HepG2 (cell line): ENCODE results near the gene CDC6. TPM values are rescaled to one million over a fixed set of nuclear protein-coding genes. Genes with fewer than 3 reads are reported as not detected.

Experiments
- ARID3A ChIP-seq: IDR thresholded peaks from 2 replicates; pipeline ENCODE4 v1.6.1; 2012; ENCODE audit warnings: low read depth, low read length, improper control_type of control experiment
- ATF3 ChIP-seq: sonication (generic); formaldehyde crosslinking; IDR thresholded peaks from 2 replicates; pipeline ENCODE4 v1.4.0; 2020; ENCODE audit warnings: missing genetic modification reagents
- CBX5 ChIP-seq: sonication (generic); formaldehyde crosslinking; IDR thresholded peaks from 2 replicates; pipeline ENCODE4 v1.4.0; 2020; ENCODE audit warnings: missing genetic modification reagents, borderline replicate concordance
- FIP1L1 ChIP-seq: fragments of 200-400 bp; formaldehyde crosslinking; IDR thresholded peaks from 2 replicates; pipeline ENCODE4 v1.6.1; 2018; ENCODE audit warnings: low read depth, mild to moderate bottlenecking, low read length, moderate library complexity, borderline replicate concordance; ENCODE audit not compliant: insufficient read depth
- MBNL3 ChIP-seq: fragments of 250-450 bp; sonication (Bioruptor Pico); conservative IDR thresholded peaks from 2 replicates; pipeline ENCODE4 v1.8.0; 2022; ENCODE audit warnings: mild to moderate bottlenecking, inconsistent platforms
- MED8 ChIP-seq: sonication (generic); formaldehyde crosslinking; IDR thresholded peaks from 2 replicates; pipeline ENCODE4 v1.8.1; 2023; ENCODE audit warnings: mild to moderate bottlenecking, missing genetic modification reagents; ENCODE audit not compliant: insufficient replicate concordance
- NRL ChIP-seq: sonication (generic); formaldehyde crosslinking; IDR thresholded peaks from 2 replicates; pipeline ENCODE4 v1.5.0; 2020; ENCODE audit warnings: missing genetic modification reagents, mild to moderate bottlenecking, moderate library complexity, borderline replicate concordance
- PRPF4 ChIP-seq: fragments of 200-400 bp; formaldehyde crosslinking; IDR thresholded peaks from 2 replicates; pipeline ENCODE4 v1.6.1; 2016; ENCODE audit warnings: low read length, low read depth; ENCODE audit not compliant: poor library complexity, severe bottlenecking
- TBP ChIP-seq: sonication (generic); formaldehyde crosslinking; IDR thresholded peaks from 2 replicates; pipeline ENCODE4 v1.5.0; 2020; ENCODE audit warnings: missing genetic modification reagents
- TCF12 ChIP-seq, 2 experiments: fragments of 450-650 bp in 1 of 2; sonication (generic) in 1 of 2; formaldehyde crosslinking in 1 of 2; IDR thresholded peaks; 2 replicates each; pipeline versions ENCODE4 v1.6.1 to v1.8.0; 2017 to 2022; ENCODE audit warnings: antibody characterized with exemption in 1 of 2, mild to moderate bottlenecking in 1 of 2, missing genetic modification reagents in 1 of 2, moderate library complexity in 1 of 2
- TFE3 ChIP-seq: IDR thresholded peaks from 2 replicates; pipeline ENCODE4 v1.6.1; 2016
- USF2 ChIP-seq, 2 experiments: sonication (generic) in 1 of 2; formaldehyde crosslinking in 1 of 2; IDR thresholded peaks; 2 replicates each; pipeline versions ENCODE4 v1.5.1 to v1.6.1; 2011 to 2020; ENCODE audit warnings: borderline replicate concordance in 1 of 2, low read depth in 1 of 2, low read length in 1 of 2, mild to moderate bottlenecking in 1 of 2, missing genetic modification reagents in 1 of 2, moderate library complexity in 1 of 2
- ZBTB3 ChIP-seq: sonication (generic); formaldehyde crosslinking; IDR thresholded peaks from 2 replicates; pipeline ENCODE4 v1.4.0; 2020; ENCODE audit warnings: low read depth, mild to moderate bottlenecking, moderate library complexity, missing genetic modification reagents, borderline replicate concordance
- ZBTB49 ChIP-seq: sonication (generic); formaldehyde crosslinking; IDR thresholded peaks from 2 replicates; pipeline ENCODE4 v1.4.0; 2020; ENCODE audit warnings: missing genetic modification reagents, borderline replicate concordance
- ZNF446 ChIP-seq: sonication (generic); formaldehyde crosslinking; IDR thresholded peaks from 2 replicates; pipeline ENCODE4 v1.5.0; 2020; ENCODE audit warnings: mild to moderate bottlenecking, missing genetic modification reagents
- ZNF674 ChIP-seq: sonication (generic); formaldehyde crosslinking; IDR thresholded peaks from 2 replicates; pipeline ENCODE4 v1.5.0; 2020; ENCODE audit warnings: low read depth, mild to moderate bottlenecking, missing genetic modification reagents
- ZNF709 ChIP-seq: sonication (generic); formaldehyde crosslinking; IDR thresholded peaks from 2 replicates; pipeline ENCODE4 v1.5.0; 2020; ENCODE audit warnings: mild to moderate bottlenecking, missing genetic modification reagents
- ZSCAN25 ChIP-seq: sonication (generic); formaldehyde crosslinking; IDR thresholded peaks from 2 replicates; pipeline ENCODE4 v1.8.0; 2022; ENCODE audit warnings: mild to moderate bottlenecking, missing genetic modification reagents
- polyA plus RNA-seq, 8 experiments: library from polyadenylated mRNA; depleted of rRNA in 3 of 8; stranded (reverse) in 7 of 8; unstranded in 1 of 8; fragments of >200 nt; fragmentation: Illumina TruSeq in 4 of 8; extraction: Trizol in 4 of 8; gene quantifications; 2 replicates each; pipeline versions ENCODE4 v1.2.1 to v1.2.3, GENCODE V29; 2011 to 2016; ENCODE audit warnings: low read depth in 4 of 8, missing spikeins in 1 of 8, mixed read lengths in 1 of 8; ENCODE audit not compliant: insufficient read depth in 1 of 8
- total RNA-seq, 5 experiments: library from RNA; depleted of rRNA; stranded (reverse); fragments of >200 nt; fragmentation: Illumina TruSeq; extraction: Trizol; gene quantifications; 2 replicates each; pipeline ENCODE4 v1.2.3, GENCODE V29; 2016; ENCODE audit warnings: low read depth in 1 of 5

CDC6 gene
- total and polyA plus RNA-seq, 2 of the 13 experiments (the other 11 are each of a cell fraction or from before 2014, with no cell fraction given) = 17.4 to 114 TPM

GRCh38 chr17:40340880-40341807 is 53.5 kb downstream of the CDC6 start (continued):
- TF ChIP-seq ZBTB49 (0 out of 2 replicates have a peak, but pooled peaks have one; percentile 33), USF2 (IDR thresholded peaks at IDR 0.05; ENCODE audit: low read depth, low read length) (no peak), USF2 (CRISPR knock-in tag; IDR thresholded peaks at IDR 0.05; ENCODE audit: borderline replicate concordance) (no peak), FIP1L1 (no peak), NRL (CRISPR knock-in tag) (peak; percentile 59), ZNF446 (peak; percentile 49; the same call in 1 of the 2 replicates), MED8 (CRISPR knock-in tag) (peak; percentile 14), ATF3 (CRISPR knock-in tag) (peak; percentile 72), TBP (peak; percentile 85; the same call in 1 of the 2 replicates), ZNF674 (CRISPR knock-in tag) (no peak), TCF12 (IDR thresholded peaks at IDR 0.05) (no peak), TCF12 (CRISPR knock-in tag; IDR thresholded peaks at IDR 0.05) (0 out of 2 replicates have a peak, but pooled peaks have one; percentile 31), ZSCAN25 (CRISPR knock-in tag) (peak; percentile 89), PRPF4 (no peak), CBX5 (CRISPR knock-in tag) (0 out of 2 replicates have a peak, but pooled peaks have one; percentile 23), MBNL3 (CRISPR knock-in tag) (no peak), ZNF709 (no peak; the same call in 1 of the 2 replicates), ARID3A (no peak), TFE3 (CRISPR knock-in tag) (peak; percentile 60), ZBTB3 (CRISPR knock-in tag) (peak; percentile 82; the same call in 1 of the 2 replicates)
